Ovary (tissue), 3 donors: ENCODE measurements around the gene GPN2.

ENCODE experiments used
- CTCF ChIP-seq, 3 donors: fragments of 450-650 bp in 2 of 3; fragments of 200-600 bp in 1 of 3; IDR thresholded peaks; one replicate each; pipeline versions ENCODE4 v1.5.1 to v1.8.0; 2016 to 2022; ENCODE audit warnings: antibody characterized with exemption in 3 of 3, mild to moderate bottlenecking in 1 of 3
- EP300 ChIP-seq: sonication (generic); formaldehyde crosslinking; IDR thresholded peaks from one replicate; pipeline ENCODE4 v1.6.1; 2017; ENCODE audit warnings: antibody characterized with exemption
- POLR2A ChIP-seq: fragments of 450-650 bp; IDR thresholded peaks from one replicate; pipeline ENCODE4 v1.6.1; 2017; ENCODE audit warnings: antibody characterized with exemption, mild to moderate bottlenecking, moderate library complexity
- donor health status: DM: no; HTN: no; CAD: no.

- TF ChIP-seq CTCF (IDR thresholded peaks at IDR 0.05) (no peak), POLR2A (no peak), EP300 (no peak)
Observed at GRCh38 chr1:26829184-26829911, 60.7 kb downstream of the GPN2 start.
